HepG2 (cell line): Measurements from ENCODE around the gene GLT1D1. TPM values are rescaled to one million over a fixed set of nuclear protein-coding genes. Genes with fewer than 3 reads are reported as not detected.

Experiments
- ATAC-seq: fragments of 200-7000 bp; cut with Tn5 transposase; 3 replicates; pipeline ENCODE4 v1.9.1; 2020; ENCODE audit warnings: mild to moderate bottlenecking, moderate library complexity
- BruUV-seq: library from RNA; stranded (reverse); fragments of 400-500 nt; replicated peaks from 2 replicates; lab custom pipeline; 2021; lab: Mats Ljungman, UMichigan
- CTCF ChIA-PET: fragments of 300-600 bp; formaldehyde crosslinking; extraction: SDS; loops from one replicate; lab custom pipeline; 2021; ENCODE audit warnings: low total read pairs, inconsistent platforms, low intra/inter-chr PET ratio; lab: Yijun Ruan, JAX
- POLR2A ChIA-PET: fragments of 350-600 bp; sonication (Branson Sonifier 250); formaldehyde crosslinking; loops from one replicate; lab custom pipeline; 2020; ENCODE audit warnings: antibody characterized with exemption, inconsistent platforms; lab: Yijun Ruan, JAX
- DNase-seq: peaks from one replicate; pipeline ENCODE4 v3.0.0-alpha.2; 2015; ENCODE audit warnings: low spot score
- FAIRE-seq: peaks from 3 replicates; lab custom pipeline; 2011; peaks lifted over from hg19 to GRCh38; lab: Jason Lieb, UNC
- H2AFZ ChIP-seq: one replicate; pipeline ENCODE4 v1.6.1; 2011; ENCODE audit warnings: low read length, inconsistent platforms
- H3K27ac ChIP-seq: fragments of 300-600 bp; 3 replicates; pipeline ENCODE4 v1.8.0; 2011; ENCODE audit warnings: mixed run types, mild to moderate bottlenecking, mixed read lengths, low read length, inconsistent platforms; ENCODE audit not compliant: insufficient read depth; ENCODE audit errors: extremely low read length
- H3K27me3 ChIP-seq, 2 experiments: fragments of 200-600 bp in 1 of 2; 2 replicates in 1 of 2; 3 replicates in 1 of 2; pipeline versions ENCODE4 v1.6.0 to v1.8.0; 2011; ENCODE audit warnings: low read length in 2 of 2, mild to moderate bottlenecking in 2 of 2, moderate library complexity in 2 of 2, inconsistent platforms in 1 of 2; ENCODE audit not compliant: insufficient read depth in 2 of 2, control insufficient read depth in 1 of 2
- H3K36me3 ChIP-seq, 2 experiments: fragments of 200-600 bp in 1 of 2; replicated peaks in 1 of 2; 2 replicates in 1 of 2; 3 replicates in 1 of 2; pipeline versions ENCODE4 v1.5.1 to v1.8.0; 2011; ENCODE audit warnings: low read length in 2 of 2, inconsistent platforms in 1 of 2; ENCODE audit not compliant: insufficient read depth in 2 of 2, control insufficient read depth in 1 of 2
- H3K4me1 ChIP-seq: 2 replicates; pipeline ENCODE4 v1.5.1; 2012; ENCODE audit warnings: low read length, inconsistent platforms; ENCODE audit not compliant: insufficient read depth
- H3K4me2 ChIP-seq: 2 replicates; pipeline ENCODE4 v1.6.0; 2011; ENCODE audit warnings: low read depth, low read length, inconsistent platforms
- H3K4me3 ChIP-seq, 3 experiments: fragments of 200-600 bp in 1 of 3; sonication (generic), shearing (Covaris generic) in 1 of 3; replicated peaks in 1 of 3; 2 replicates each; pipeline ENCODE4 v1.5.1; 2011 to 2016; ENCODE audit warnings: low read length in 3 of 3, inconsistent platforms in 2 of 3, low read depth in 2 of 3, mild to moderate bottlenecking in 2 of 3, control low read depth in 1 of 3, mixed read lengths in 1 of 3; ENCODE audit not compliant: insufficient read depth in 1 of 3
- H3K79me2 ChIP-seq: one replicate; pipeline ENCODE4 v1.6.1; 2011; ENCODE audit warnings: low read length, inconsistent platforms; ENCODE audit not compliant: insufficient read depth
- H3K9ac ChIP-seq: 2 replicates; pipeline ENCODE4 v1.6.0; 2011; ENCODE audit warnings: mild to moderate bottlenecking, low read depth, low read length, inconsistent platforms; ENCODE audit not compliant: insufficient read depth
- H3K9me3 ChIP-seq: 2 replicates; pipeline ENCODE4 v1.5.1; 2012; ENCODE audit warnings: mild to moderate bottlenecking, low read length
- H4K20me1 ChIP-seq: 2 replicates; pipeline ENCODE4 v1.6.0; 2011; ENCODE audit warnings: inconsistent platforms, mild to moderate bottlenecking, low read length, moderate library complexity; ENCODE audit not compliant: insufficient read depth
- GTF3A ChIP-seq: sonication (generic); formaldehyde crosslinking; conservative IDR thresholded peaks from 2 replicates; pipeline ENCODE4 v1.4.0; 2020; ENCODE audit warnings: mild to moderate bottlenecking, missing genetic modification reagents
- RARG ChIP-seq: sonication (generic); formaldehyde crosslinking; IDR thresholded peaks from 2 replicates; pipeline ENCODE4 v1.4.0; 2020; ENCODE audit warnings: low read depth, mild to moderate bottlenecking, missing genetic modification reagents
- RNF2 ChIP-seq: fragments of 450-650 bp; conservative IDR thresholded peaks from 2 replicates; pipeline ENCODE4 v1.6.1; 2016; ENCODE audit warnings: low read depth
- SRF ChIP-seq: IDR thresholded peaks from 2 replicates; pipeline ENCODE4 v1.6.1; 2011; ENCODE audit warnings: mild to moderate bottlenecking, low read depth, low read length, moderate library complexity
- ZEB1 ChIP-seq: IDR thresholded peaks from 2 replicates; pipeline ENCODE4 v1.6.1; 2012; ENCODE audit warnings: mild to moderate bottlenecking, low read depth, inconsistent platforms; ENCODE audit not compliant: insufficient replicate concordance
- ZNF430 ChIP-seq: sonication (generic); formaldehyde crosslinking; IDR thresholded peaks from 2 replicates; pipeline ENCODE4 v1.9.0; 2021; ENCODE audit warnings: mild to moderate bottlenecking, missing genetic modification reagents
- ZNF510 ChIP-seq: sonication (generic); formaldehyde crosslinking; IDR thresholded peaks from 2 replicates; pipeline ENCODE4 v1.4.0; 2020; ENCODE audit warnings: low read depth, mild to moderate bottlenecking, missing genetic modification reagents
- ZNF747 ChIP-seq: sonication (generic); formaldehyde crosslinking; IDR thresholded peaks from 2 replicates; pipeline ENCODE4 v1.8.1; 2023; ENCODE audit warnings: missing genetic modification reagents, mild to moderate bottlenecking, borderline replicate concordance
- WGBS: methylation state at CpG from one replicate; pipeline ENCODE4 v1.1.6; 2017; ENCODE audit warnings: low lambda C conversion rate; 5-methylcytosine and 5-hydroxymethylcytosine counted together
- in situ Hi-C: cut with HindIII; loops from 2 replicates; pipeline ENCODE4 v1.10.0; 2017; ENCODE audit warnings: low pct_unique_long_range_greater_than_20kb; ENCODE audit not compliant: extremely low pct_ligation_motif_present
- intact Hi-C: fragments of 100-400 bp; cut with micrococcal nuclease; formaldehyde crosslinking; loops from one replicate; pipeline ENCODE4 v1.10.0; 2022; ENCODE audit not compliant: unreplicated experiment
- polyA plus RNA-seq, 8 experiments: library from polyadenylated mRNA; depleted of rRNA in 3 of 8; stranded (reverse) in 7 of 8; unstranded in 1 of 8; fragments of >200 nt; fragmentation: Illumina TruSeq in 4 of 8; extraction: Trizol in 4 of 8; gene quantifications; 2 replicates each; pipeline versions ENCODE4 v1.2.1 to v1.2.3, GENCODE V29; 2011 to 2016; ENCODE audit warnings: low read depth in 4 of 8, missing spikeins in 1 of 8, mixed read lengths in 1 of 8; ENCODE audit not compliant: insufficient read depth in 1 of 8
- total RNA-seq, 5 experiments: library from RNA; depleted of rRNA; stranded (reverse); fragments of >200 nt; fragmentation: Illumina TruSeq; extraction: Trizol; gene quantifications; 2 replicates each; pipeline ENCODE4 v1.2.3, GENCODE V29; 2016; ENCODE audit warnings: low read depth in 1 of 5
- TF ChIP-seq, protein P1 (sequence below): sonication (generic); formaldehyde crosslinking; IDR thresholded peaks from 2 replicates; pipeline ENCODE4 v1.4.0; 2020; ENCODE audit warnings: mild to moderate bottlenecking, missing genetic modification reagents
- TF ChIP-seq, protein P2 (sequence below): conservative IDR thresholded peaks from 2 replicates; pipeline ENCODE4 v1.6.1; 2018; ENCODE audit warnings: missing genetic modification reagents
- TF ChIP-seq, protein P3 (sequence below): sonication (generic); formaldehyde crosslinking; IDR thresholded peaks from 2 replicates; pipeline ENCODE4 v1.4.0; 2020; ENCODE audit warnings: missing genetic modification reagents

Gene GLT1D1
- total and polyA plus RNA-seq, 2 of the 13 experiments (the other 11 are each of a cell fraction or from before 2014, with no cell fraction given), result 0.09 to 0.17 TPM

DNA sequence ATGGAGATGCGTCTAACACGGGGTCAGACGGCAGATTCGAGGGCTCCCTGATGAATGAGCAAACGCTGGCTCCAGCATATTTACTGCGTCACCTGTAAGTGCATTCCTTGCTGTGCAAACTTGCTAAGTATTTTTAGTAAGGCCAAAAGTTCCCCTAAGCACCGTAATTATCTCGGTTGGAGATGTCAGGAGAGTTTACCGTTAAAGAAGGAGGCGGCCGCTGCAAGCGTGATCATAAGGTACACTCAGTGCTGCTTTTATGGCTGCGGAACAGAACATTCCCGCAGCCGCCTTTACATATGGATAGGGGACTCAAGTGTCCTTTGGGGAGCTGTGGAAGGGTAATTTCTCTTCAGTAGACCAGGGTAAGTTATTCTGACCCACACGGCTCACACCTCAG is 175.6 kb downstream of the GLT1D1 start:
- CTCF ChIA-PET, result no interaction called here
- WGBS, result 27% methylated on average over 13 of the region's 16 CpGs
- ATAC-seq, result no peak
- in situ Hi-C loops, result no loop called here
- Histone ChIP-seq H3K79me2 (no peaks in the 10 kb centered on the region), H3K9ac (no peak overlapping the region), H3K36me3 (no peaks in the 10 kb centered on the region), H3K9me3 (no peaks in the 10 kb centered on the region), H3K27me3 (peaks cover 2 to 9% of the 10 kb centered on the region in 2 experiments; a peak in 3 of 5 replicates), H3K4me3 (no peak overlapping the region), H2AFZ (no peak overlapping the region), H3K4me1 (no peaks in the 10 kb centered on the region), H3K27ac (no peak overlapping the region), H3K4me2 (no peak overlapping the region), H4K20me1 (no peaks in the 10 kb centered on the region)
- no peak for DNase-seq
- intact Hi-C loops, result no loop called here
- no peak for FAIRE-seq
- POLR2A ChIA-PET, result no interaction called here
- TF ChIP-seq, protein P1, sequence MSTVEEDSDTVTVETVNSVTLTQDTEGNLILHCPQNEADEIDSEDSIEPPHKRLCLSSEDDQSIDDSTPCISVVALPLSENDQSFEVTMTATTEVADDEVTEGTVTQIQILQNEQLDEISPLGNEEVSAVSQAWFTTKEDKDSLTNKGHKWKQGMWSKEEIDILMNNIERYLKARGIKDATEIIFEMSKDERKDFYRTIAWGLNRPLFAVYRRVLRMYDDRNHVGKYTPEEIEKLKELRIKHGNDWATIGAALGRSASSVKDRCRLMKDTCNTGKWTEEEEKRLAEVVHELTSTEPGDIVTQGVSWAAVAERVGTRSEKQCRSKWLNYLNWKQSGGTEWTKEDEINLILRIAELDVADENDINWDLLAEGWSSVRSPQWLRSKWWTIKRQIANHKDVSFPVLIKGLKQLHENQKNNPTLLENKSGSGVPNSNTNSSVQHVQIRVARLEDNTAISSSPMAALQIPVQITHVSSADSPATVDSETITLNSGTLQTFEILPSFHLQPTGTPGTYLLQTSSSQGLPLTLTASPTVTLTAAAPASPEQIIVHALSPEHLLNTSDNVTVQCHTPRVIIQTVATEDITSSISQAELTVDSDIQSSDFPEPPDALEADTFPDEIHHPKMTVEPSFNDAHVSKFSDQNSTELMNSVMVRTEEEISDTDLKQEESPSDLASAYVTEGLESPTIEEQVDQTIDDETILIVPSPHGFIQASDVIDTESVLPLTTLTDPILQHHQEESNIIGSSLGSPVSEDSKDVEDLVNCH (CRISPR knock-in tag), result no peak
- no peak for TF ChIP-seq ZNF430
- TF ChIP-seq ZNF747 (CRISPR knock-in tag), result no peak
- no peak for TF ChIP-seq SRF
- TF ChIP-seq ZNF510, result no peak
- TF ChIP-seq, protein P2, sequence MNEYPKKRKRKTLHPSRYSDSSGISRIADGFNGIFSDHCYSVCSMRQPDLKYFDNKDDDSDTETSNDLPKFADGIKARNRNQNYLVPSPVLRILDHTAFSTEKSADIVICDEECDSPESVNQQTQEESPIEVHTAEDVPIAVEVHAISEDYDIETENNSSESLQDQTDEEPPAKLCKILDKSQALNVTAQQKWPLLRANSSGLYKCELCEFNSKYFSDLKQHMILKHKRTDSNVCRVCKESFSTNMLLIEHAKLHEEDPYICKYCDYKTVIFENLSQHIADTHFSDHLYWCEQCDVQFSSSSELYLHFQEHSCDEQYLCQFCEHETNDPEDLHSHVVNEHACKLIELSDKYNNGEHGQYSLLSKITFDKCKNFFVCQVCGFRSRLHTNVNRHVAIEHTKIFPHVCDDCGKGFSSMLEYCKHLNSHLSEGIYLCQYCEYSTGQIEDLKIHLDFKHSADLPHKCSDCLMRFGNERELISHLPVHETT (CRISPR knock-in tag), result no peak
- TF ChIP-seq, protein P3, sequence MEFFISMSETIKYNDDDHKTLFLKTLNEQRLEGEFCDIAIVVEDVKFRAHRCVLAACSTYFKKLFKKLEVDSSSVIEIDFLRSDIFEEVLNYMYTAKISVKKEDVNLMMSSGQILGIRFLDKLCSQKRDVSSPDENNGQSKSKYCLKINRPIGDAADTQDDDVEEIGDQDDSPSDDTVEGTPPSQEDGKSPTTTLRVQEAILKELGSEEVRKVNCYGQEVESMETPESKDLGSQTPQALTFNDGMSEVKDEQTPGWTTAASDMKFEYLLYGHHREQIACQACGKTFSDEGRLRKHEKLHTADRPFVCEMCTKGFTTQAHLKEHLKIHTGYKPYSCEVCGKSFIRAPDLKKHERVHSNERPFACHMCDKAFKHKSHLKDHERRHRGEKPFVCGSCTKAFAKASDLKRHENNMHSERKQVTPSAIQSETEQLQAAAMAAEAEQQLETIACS (CRISPR knock-in tag), result no peak
- TF ChIP-seq RNF2, result no peak
- TF ChIP-seq RARG, result no peak
- TF ChIP-seq ZEB1, result no peak
- TF ChIP-seq GTF3A (CRISPR knock-in tag), result no peak
- BruUV-seq, result no TSS peak

Other genes starting within 250 kb of the GLT1D1 start
- 8.2 and 17.3 TPM in 2 replicates for gene SLC15A4, start 29.5 kb upstream of the GLT1D1 start, total RNA-seq (2016; rRNA removed; fragmentation: Illumina TruSeq; extraction: Trizol)
- gene SLC15A4, start 29.5 kb upstream of the GLT1D1 start, polyA plus RNA-seq (2011; rRNA removed), result 22.7 and 25.8 TPM in 2 replicates